GM18508 (cell line): Measurements from ENCODE around the gene PTPRA.
"Not testable (repeated sequence)": the region's sequence is repeated elsewhere in the genome, so short reads cannot be mapped to it uniquely, and the experiment has no call there.

Experiments used
- ATAC-seq: cut with Tn5 transposase; IDR thresholded peaks from one replicate; pipeline ENCODE4 v1.9.1; 2021; ENCODE audit warnings: moderate number of reproducible peaks; ENCODE audit not compliant: insufficient read depth, unreplicated experiment

PTPRA gene

DNA sequence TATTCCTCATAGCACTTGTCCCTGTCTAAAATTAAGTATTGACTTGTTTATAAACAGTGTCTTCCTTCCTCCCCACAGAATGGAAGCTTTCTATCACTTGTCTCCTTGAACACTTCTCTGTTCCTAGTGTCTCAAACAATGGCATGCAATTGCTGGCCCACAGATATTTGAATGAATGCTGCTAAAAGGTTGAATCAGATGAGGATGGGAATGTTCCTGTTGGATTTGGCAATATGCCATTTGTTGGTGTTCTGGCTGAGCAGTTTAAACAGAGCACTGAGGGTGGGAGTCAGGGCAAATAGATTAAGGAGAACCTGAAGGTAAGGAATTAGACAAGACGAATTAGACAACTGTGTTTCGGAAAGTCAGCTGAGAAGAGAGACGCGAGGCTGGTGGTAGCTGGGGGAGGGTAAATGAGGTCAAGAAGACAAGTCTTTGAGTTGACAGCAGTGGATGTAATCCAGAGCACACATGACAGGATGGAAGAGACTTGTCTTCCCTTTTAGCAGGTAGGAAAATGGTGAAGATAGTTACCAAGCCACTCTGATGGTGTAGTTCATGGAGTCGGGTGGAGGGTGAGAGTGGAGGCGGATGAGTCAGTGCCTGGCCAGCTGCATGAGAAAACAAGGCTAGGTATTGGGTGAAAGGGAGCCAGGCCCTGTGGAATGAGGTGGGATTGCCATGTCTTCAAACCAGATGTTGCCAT lies 111.8 kb downstream of the PTPRA start:
- no peak for ATAC-seq

DNA sequence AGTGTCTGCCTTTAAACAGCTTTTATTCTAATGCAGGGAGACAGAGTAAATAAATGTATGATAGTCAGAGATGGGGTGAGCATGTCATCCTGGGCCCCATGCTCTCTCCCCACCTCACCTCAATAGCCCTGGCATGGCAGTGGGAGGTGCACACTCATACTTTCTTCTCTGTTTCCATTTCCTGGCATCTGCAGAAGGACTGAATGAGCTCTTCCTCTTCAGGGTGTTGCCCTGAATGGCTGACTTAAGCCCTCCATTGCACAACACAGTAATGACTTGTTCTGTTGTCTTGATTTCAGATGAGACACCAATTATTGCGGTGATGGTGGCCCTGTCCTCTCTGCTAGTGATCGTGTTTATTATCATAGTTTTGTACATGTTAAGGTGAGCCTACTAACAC lies 113.2 kb downstream of the PTPRA start:
- ATAC-seq = no peak

DNA sequence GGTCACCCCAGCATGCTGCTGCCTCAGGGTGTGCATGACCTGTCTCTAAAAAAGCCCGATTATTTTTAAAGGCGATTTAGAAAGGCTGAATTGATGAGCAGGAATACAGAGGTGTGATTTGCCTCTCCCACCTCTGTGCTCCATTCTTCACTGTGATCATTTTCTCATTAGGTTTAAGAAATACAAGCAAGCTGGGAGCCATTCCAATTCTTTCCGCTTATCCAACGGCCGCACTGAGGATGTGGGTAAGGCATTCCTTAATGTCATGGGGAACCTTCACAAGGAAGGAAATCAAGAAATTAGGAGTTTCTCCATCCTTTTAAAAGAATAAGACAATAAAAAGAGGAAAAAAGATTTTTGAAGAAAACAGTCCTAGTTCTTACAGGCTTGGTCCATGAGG lies 114.6 kb downstream of the PTPRA start:
- ATAC-seq = no peak

DNA sequence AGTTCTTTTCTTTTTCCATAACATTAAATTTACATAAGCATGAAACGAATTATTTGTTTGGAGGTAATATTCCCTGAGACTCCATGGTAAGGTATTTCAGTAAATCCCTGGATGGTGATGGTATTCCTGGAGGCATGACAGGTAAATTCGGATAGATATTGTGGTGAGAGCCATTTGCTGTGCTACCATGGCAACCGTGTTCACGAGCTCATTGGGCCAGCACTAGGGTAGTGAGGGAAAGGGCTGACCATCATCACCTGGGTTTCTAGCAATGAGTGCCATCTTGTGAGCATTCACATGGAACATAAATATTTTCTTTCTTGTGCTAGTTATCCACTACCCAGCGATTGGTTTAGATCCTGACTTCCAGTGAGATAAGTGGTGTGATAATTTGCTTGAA lies 118.3 kb downstream of the PTPRA start:
- ATAC-seq = no peak

DNA sequence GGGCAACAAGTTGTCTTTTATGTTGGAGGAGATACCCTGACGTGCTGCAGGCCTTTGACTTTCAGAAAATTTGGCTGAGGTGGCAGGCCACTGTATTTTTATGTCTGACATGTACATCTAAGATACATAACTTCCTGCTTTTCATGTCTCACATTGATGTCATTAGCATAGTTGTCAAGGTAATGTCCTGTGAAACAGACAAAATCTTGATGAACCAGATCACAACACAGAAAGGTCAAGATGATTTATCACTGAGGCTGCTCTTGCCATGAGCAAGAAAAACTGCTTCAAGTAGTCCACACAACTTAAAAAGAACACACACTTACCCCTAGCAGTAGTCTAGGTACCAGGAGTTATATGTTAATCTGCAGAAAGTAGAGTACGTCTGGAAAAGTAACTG lies 120.0 kb downstream of the PTPRA start:
- no peak for ATAC-seq

DNA sequence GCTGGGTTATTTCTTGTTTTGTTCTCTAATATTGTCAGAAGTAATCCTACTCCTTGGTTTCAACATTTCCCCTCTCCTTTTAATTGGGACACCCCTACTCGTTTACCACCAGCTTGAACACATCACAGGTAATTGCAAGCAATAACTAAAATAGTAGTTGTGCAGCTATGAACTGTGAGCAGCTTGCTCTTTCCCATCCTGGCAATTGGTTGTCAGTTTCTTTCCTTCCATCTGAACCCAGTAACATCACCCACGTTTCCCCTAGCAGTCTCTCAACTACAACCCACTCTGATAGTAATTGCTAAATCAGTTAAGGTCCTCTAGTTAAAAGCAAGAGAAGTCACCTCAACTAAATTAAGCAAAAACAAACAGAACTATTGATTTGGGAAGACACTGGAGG lies 122.5 kb downstream of the PTPRA start:
- ATAC-seq = no peak

DNA sequence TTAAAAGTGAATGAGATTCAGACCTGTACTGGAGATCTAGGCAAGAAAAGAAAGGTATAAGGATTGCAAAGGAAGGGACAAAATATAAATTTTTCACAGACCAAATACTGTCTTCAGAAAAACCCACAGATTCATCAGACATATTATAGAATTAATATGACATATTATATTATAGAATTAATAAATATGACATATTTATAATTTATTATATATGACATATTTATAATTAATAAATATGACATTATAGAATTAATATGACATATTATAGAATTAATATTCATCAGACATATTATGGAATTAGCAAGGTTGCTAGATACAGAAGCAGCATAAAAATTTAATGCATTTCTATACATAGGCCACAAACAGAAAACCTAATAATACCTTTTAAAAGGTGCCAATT lies 125.4 kb downstream of the PTPRA start:
- no peak for ATAC-seq

DNA sequence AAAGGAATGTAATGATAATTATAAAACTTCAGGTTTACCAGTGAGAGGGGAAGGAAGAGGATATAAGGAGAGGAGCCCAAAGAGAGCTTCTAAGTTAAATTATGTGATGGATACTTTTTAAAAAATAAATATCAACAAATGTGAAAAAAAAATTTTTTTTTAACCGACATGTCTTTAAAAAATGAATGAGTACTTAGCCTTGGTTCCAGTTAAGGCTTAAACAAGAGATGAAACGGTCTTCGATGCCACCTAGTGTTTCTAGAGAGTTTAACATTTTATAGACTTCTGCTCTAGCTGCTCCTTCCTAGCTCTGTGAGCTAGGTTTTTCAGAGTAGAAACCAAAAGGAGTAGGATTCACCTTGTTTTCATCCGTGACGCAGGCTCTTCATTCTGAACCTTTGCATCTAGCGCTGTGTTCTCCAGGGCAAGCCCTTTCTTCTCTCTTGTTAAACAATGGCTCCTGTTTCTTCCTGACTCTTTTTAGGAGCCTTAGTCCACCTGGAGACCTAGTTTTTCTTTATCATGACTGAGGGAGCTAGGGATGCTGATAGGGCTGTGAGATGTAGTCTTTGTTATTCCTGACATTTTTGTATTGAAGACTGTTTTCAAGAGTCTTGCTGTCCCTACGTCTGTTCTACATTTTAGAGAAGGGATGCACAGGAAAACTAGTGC lies 127.7 kb downstream of the PTPRA start:
- ATAC-seq = no peak

DNA sequence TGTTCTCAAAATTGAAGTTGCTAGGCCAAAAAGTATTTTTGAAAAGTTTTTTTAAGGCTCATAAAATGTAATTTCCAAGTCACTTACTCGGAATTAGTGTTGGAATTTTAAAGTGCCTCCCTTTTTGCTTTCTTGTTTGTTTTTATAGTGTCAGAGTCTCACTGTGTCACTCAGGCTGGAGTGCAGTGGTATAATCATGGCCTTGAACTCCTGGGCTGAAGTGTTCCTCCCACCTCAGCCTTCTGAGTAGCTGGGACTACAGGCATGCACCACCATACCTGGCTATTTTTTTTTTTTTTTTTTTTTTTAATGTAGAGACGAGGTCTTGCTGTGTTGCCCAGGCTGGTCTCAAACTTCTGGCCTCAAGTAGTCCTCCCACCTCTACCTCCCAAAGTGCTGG lies 130.1 kb downstream of the PTPRA start:
- ATAC-seq = no peak

DNA sequence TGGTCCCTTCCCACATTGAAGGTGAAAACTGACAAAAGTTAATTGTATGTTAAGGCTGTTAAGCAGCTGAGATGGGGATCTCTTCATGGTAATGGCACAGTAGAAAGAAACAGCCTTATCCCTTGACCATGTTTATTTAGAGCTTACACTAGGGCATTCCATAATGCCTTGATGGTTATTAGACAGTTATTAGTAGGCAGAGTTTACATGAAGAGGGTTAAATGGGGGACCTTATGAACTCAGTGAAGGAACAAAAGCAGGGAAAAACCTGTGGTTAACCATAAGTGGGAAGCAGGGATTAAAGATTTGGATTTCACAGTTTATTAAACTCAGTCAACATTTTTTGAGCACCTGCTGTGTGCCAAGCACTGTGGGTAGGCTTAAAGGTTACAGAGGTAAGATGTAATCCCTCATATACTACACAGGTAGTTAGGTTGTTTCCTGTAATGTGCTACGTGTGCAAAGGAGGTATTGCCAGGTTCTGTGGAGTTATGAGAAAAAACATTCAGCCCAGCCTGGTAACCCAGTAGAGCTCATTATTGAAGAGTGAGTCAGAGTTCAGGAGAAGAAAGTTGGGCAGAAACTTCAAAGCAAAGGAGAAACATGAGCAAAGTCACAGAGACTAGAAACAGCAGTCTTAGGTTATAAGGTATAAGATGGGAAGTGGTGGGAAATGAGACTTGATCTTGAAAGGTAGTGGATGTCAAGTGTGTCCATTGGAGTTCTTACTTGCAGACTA lies 137.9 kb downstream of the PTPRA start:
- ATAC-seq = no peak

DNA sequence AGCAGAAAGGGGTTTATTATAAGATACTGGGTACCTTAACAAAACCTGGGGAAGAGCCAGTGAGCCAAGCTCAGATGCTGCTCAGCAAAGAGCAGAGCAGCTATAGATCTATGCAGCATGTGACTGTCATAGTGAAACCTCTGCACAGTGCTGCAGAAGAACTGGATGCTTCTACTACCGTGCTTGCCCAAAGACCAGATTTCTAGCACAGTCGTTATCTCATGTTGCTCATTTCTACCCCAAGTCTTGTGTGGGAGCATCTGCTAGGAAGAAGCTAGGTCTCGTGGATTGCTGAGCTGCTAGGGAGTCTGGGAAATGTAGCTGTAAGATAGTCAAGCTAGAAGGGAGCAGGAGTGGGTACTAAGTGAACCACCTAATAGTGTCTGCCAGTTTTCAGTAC lies 138.5 kb downstream of the PTPRA start:
- ATAC-seq = no peak

DNA sequence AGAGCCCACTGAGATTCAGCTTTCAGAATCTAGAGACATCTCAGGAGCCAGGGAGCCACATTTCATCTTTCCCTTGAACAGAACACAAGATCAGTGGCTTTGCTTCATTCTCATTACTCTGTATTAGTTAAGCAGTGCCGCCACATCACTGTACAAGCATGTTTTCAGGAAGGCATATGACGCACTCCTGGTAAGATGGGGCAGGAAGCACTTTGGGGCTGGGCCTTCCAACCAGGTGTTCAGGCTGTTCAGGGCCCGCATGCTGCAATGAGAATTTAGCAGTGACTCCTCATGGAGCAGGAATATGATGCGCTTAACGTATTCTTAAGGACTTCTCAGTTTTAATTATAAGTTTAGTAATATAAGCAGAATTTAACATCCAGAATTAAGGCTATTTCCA lies 140.5 kb downstream of the PTPRA start:
- no peak for ATAC-seq

DNA sequence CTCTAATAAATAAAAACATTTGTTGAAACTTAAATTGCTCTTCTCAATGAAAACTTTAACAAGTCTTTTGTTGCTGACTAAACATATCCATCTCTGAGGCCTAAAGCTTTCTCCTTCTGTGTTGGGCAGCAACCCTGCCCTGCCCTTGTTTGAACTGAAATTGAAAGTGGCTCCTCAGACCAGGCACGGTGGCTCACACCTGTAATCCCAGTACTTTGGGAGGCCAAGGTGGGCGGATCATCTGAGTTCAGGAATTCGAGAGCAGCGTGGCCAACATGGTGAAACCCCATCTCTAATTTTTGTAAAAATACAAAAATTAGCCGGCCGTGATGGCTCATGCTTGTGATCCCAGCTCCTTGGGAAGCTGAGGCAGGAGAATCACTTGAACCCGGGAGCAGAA lies 140.9 kb downstream of the PTPRA start:
- ATAC-seq = no peak

DNA sequence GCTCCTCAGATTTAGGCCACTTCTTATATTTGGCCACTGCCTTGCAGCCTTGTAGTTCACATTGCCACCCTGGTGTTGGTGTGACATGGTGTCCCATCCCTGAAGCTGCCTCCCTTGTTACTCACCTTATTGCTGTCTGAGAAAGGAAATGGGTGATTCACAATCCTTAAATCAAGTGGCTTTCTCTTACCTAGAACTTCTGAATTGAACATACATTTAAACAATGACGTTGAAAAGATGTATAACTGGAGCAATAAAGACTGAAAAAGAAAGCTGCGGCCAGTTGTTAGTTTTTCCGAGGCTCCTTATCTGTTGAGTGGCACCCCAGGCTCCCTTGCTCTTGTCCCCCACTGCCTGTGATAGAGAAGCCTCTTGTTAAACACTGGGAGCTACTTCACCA lies 141.4 kb downstream of the PTPRA start:
- ATAC-seq = no peak

DNA sequence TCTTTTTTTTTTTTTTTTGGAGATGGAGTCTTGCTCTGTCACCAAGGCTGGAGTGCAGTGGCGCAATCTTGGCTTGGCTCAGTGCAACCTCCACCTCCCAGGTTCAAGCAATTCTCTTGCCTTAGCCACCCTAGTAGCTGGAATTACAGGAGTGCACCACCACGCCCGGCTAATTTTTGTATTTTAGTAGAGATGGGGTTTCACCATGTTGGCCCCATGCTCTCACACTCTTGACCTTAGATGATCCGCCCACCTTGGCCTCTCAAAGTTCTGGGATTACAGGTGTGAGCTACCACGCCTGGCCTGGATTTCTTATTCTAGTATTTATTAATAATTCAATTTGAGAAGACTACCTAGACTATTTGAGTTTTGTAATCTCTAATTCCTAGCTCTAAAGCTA lies 142.0 kb downstream of the PTPRA start:
- ATAC-seq = not testable (repeated sequence)

DNA sequence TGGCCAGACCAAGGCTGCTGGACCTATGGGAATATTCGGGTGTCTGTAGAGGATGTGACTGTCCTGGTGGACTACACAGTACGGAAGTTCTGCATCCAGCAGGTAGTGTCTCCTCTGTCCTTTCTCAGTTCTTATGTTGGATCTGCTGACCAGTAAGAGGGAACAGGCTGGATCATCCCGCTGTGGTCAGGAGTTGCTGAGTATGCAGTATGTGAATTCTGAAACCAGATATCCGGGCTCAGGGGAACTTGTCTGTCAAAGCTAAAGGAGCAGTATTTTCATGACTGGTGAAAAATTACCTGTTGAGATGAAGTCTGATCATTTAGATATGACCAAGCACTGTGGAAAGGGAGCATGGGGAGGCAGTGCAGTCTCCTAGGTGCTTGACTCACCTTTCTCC lies 148.0 kb downstream of the PTPRA start:
- ATAC-seq = no peak

DNA sequence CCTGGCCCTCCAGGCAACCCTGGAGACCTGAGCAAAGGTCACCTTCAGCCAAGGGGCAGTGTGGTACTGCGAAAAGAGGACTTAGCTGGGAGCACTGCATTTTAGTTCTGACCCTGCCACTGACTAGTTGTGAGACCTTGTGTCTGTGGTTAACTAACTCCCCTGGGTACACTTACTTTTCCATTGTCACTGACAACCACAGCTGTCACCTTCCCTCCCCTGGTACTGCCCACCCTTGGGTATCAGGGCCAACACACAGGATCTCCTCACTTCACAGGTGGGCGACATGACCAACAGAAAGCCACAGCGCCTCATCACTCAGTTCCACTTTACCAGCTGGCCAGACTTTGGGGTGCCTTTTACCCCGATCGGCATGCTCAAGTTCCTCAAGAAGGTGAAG lies 148.5 kb downstream of the PTPRA start:
- no peak for ATAC-seq

DNA sequence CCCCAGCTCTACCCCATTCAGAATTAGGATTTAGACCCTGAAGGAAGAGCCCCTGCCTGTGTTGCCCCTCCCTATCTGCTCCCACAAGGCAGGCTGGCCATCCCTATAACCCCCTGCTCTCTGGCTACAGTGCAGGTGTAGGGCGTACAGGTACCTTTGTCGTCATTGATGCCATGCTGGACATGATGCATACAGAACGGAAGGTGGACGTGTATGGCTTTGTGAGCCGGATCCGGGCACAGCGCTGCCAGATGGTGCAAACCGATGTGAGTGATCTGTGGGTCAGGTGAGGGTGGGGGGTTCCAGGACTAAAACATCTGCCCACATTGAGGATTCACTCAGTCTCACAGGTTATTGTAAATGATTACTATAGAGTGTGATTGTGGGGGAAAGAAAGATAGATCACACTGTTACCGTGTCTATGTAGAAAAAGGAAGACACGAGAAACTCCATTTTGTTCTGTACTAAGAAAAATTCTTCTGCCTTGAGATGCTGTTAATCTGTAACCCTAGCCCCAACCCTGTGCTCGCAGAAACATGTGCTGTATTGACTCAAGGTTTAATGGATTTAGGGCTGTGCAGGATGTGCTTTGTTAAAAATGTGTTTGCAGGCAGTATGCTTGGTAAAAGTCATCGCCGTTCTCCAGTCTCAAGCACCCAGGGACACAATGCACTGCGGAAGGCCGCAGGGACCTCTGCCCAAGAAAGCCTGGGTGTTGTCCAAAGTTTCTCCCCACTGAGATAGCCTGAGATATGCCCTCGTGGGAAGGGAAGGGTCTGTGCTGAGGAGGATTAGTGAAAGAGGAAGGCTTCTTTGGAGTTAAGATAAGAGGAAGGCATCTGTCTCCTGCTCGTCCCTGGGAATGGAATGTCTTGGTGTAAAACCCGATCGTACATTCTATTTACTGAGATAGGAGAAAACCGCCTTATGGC lies 149.5 kb downstream of the PTPRA start:
- not testable (repeated sequence) for ATAC-seq

DNA sequence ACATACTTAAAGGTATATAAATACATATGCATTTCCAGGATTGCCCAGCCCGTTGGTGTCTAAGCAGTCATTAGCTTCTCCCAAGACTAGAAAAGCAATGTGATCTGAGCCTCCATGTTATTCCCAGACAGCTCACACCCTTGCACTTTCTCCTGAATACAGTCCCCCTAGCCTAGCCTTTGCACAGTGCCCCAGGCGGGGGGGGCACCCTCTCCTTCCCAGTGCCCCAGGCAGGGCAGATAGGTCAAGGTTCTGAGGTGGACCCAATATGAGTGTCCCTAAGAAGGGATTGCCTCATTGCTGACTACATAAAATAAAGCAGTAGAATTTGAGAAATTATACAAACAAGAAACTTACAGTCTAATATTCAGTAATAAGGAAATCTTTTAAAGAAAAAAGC lies 154.7 kb downstream of the PTPRA start:
- ATAC-seq = no peak

DNA sequence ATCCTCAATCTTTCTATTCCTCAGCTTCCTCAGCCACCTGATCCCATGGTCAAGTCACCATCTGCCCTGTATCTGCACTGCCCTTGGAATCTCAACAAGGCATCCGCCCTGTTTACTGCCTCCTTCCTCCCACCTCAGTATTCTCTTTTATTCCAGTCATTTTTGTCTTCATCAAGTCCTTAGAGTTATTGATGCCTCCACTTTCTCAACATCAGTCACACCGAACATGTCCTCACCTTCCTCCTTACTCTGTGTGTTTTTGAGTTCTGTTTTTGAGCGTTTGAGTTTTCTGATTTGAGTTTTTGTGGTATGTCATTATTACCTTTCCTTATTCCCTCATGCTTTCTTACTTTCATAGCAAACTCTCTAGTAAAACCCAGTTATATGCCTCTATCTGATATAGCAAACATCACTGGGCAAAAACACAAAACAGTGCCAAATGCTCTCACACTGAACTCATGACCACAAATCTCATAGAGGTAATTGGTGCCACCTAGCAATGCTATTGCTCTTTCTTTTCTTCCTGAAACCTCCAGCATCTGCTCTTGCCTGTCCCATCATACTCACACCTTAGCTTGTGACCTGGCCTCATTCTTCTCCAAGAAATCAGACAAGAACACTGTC lies 158.4 kb downstream of the PTPRA start:
- ATAC-seq = no peak
